Large intestine (tissue), 3 donors: Measurements from ENCODE around the gene MSS51. TPM values are rescaled to one million over a fixed set of nuclear protein-coding genes. Genes with fewer than 3 reads are reported as not detected.
A peak's percentile ranks its signal among the peaks of the same experiment; 100 is the strongest.

Source experiments
- DNase-seq, 2 donors: peaks; one replicate each; pipeline versions ENCODE4 v3.0.0 to v3.0.0-alpha.2; 2013
- H3K27ac ChIP-seq: one replicate; pipeline ENCODE4 v1.5.1; 2013; ENCODE audit warnings: low read length
- H3K27me3 ChIP-seq: 2 replicates; pipeline ENCODE4 v1.6.1; 2013; ENCODE audit warnings: low read length; ENCODE audit not compliant: control insufficient read depth, insufficient read depth
- H3K36me3 ChIP-seq: 2 replicates; pipeline ENCODE4 v1.6.1; 2013; ENCODE audit warnings: low read length; ENCODE audit not compliant: control insufficient read depth, insufficient read depth
- H3K4me1 ChIP-seq: one replicate; pipeline ENCODE4 v1.6.1; 2013; ENCODE audit warnings: low read length; ENCODE audit not compliant: control insufficient read depth, insufficient read depth
- H3K4me3 ChIP-seq: one replicate; pipeline ENCODE4 v1.5.1; 2013; ENCODE audit warnings: low read length
- H3K9me3 ChIP-seq: one replicate; pipeline ENCODE4 v1.6.1; 2013; ENCODE audit warnings: mild to moderate bottlenecking, low read depth, low read length, moderate library complexity; ENCODE audit not compliant: control insufficient read depth
- WGBS: methylation state at CpG from one replicate; pipeline ENCODE4 v1.1.5; 2013; ENCODE audit warnings: low lambda C conversion rate; ENCODE audit not compliant: insufficient coverage; 5-methylcytosine and 5-hydroxymethylcytosine counted together
- polyA plus RNA-seq: library from polyadenylated mRNA; unstranded; fragments of 120-200 nt; gene quantifications from one replicate; pipeline ENCODE4 v1.2.1, GENCODE V29; 2013

The MSS51 gene
- polyA plus RNA-seq, 1 donor: 3.6 TPM

- DNase-seq: no peak
- Histone ChIP-seq H3K27me3 (no peaks in the 10 kb centered on the region), H3K4me1 (no peaks in the 10 kb centered on the region), H3K9me3 (peaks cover 3% of the 10 kb centered on the region), H3K4me3 (no peak overlapping the region), H3K27ac (no peak overlapping the region), H3K36me3 (no peaks in the 10 kb centered on the region)
- WGBS: 83% methylated on average over 1 of the region's 3 CpGs
These were observed 16.8 kb downstream of the MSS51 start for GRCh38 chr10:73416571-73416970.

GRCh38 chr10:73414230-73414945 lies 19.0 kb downstream of the MSS51 start:
- H3K9me3 ChIP-seq: peaks cover 3% of the 10 kb centered on the region
- peak; percentile 13 to 38 for DNase-seq
- no peaks in the 10 kb centered on the region for H3K27me3 ChIP-seq
- H3K27ac ChIP-seq: peak overlapping the region; percentile 12
- no peaks in the 10 kb centered on the region for H3K4me1 ChIP-seq
- no peaks in the 10 kb centered on the region for H3K36me3 ChIP-seq
- no CpG with 5 or more reads among the region's 17 CpGs for WGBS
- H3K4me3 ChIP-seq: peak overlapping the region; percentile 95

DNA sequence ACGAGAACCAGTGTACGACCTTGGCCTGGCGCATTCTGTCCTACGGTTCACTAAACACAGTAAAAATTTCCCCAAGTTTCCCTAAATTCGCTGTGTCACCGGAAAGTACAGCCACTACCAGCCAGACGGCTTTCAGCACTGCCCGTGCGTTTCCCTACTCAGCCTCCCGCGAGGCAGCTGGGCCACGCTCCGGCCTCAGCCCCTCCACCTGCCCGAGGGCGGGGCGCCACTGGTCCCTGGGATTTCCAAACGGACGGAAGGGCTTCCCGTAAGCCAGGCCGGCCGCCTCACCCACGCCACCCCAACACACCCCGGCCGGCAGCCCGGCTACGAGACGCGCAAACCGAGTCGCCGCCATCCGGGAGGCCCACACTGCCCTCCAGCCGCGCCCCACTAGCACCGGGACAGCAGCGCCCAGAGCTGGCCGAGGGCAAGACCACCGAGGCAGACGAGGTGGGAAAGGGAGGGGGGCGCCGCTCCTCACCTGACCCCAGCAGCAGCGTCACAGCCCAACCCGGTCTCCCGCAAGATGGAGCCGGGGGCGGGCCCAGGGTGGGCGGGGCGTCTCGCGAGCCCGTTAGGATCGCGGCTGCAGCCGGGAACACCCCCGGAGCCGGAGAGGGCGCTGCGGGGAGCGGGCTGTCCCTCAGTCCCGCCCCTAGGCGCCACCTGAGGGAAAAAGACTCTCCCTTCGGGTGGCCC lies 19.7 kb downstream of the MSS51 start, which contains the start of gene ANXA7:
Gene ANXA7 (minus strand): TSS at position 531 of the 702 bp plus-strand sequence. CDS start 13,202 bp downstream, outside the sequence.
- Histone ChIP-seq H3K4me3 (peak within 1 kb of the TSS; percentile 95), H3K27ac (peak within 1 kb of the TSS; percentile 99), H3K4me1 (no peaks in the 10 kb centered on the region), H3K27me3 (no peaks in the 10 kb centered on the region), H3K36me3 (no peaks in the 10 kb centered on the region), H3K9me3 (peaks cover 3% of the 10 kb centered on the region)
- peak; percentile 90 to 94 for DNase-seq
- no CpG with 5 or more reads among the region's 62 CpGs for WGBS

- H3K9me3 ChIP-seq: peaks cover 3% of the 10 kb centered on the region
- H3K27me3 ChIP-seq: no peaks in the 10 kb centered on the region
- peak overlapping the region; percentile 95 for H3K4me3 ChIP-seq
- DNase-seq: peak; percentile 56 to 86
- H3K4me1 ChIP-seq: no peaks in the 10 kb centered on the region
- H3K36me3 ChIP-seq: no peaks in the 10 kb centered on the region
- WGBS: no CpG with 5 or more reads among the region's 9 CpGs
- peak overlapping the region; percentile 99 for H3K27ac ChIP-seq
These were observed 20.2 kb downstream of the MSS51 start for GRCh38 chr10:73413108-73413527.

- Histone ChIP-seq H3K36me3 (peaks cover 6% of the 10 kb centered on the region), H3K4me3 (no peak overlapping the region), H3K9me3 (peaks cover 3% of the 10 kb centered on the region), H3K27ac (no peak overlapping the region), H3K4me1 (no peaks in the 10 kb centered on the region), H3K27me3 (no peaks in the 10 kb centered on the region)
- no CpG with 5 or more reads among the region's 1 CpG for WGBS
- DNase-seq: no peak
These were observed 22.5 kb downstream of the MSS51 start for GRCh38 chr10:73410897-73411296.

DNA sequence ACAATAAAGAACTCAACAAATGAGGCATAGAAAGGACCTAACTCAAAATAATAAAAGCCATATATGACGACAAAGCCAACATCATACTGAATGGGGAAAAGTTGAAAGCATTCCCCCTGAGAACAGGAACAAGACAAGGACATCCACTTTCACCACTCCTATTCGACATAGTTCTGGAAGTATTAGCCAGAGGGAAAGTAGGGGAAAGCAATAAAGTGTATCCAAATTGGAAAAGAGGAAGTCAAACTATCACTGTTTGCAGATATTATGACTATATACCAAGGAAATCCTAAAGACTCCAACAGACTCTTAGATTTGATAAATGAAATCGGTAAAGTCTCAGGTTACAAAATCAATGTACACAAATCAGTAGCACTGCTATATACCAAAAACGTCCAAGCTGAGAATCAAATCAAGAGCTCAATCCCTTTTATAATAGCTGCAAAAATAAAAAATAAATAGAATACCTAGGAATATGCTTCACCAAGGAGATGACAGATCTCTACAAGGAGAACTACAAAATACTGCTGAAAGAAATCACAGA lies 24.3 kb downstream of the MSS51 start:
- peaks cover 6% of the 10 kb centered on the region for H3K36me3 ChIP-seq
- H3K27ac ChIP-seq: no peak overlapping the region
- WGBS: 50% methylated on average over 1 of the region's 4 CpGs
- H3K4me3 ChIP-seq: no peak overlapping the region
- no peak for DNase-seq
- no peaks in the 10 kb centered on the region for H3K27me3 ChIP-seq
- H3K9me3 ChIP-seq: peaks cover 3% of the 10 kb centered on the region
- no peaks in the 10 kb centered on the region for H3K4me1 ChIP-seq

DNA sequence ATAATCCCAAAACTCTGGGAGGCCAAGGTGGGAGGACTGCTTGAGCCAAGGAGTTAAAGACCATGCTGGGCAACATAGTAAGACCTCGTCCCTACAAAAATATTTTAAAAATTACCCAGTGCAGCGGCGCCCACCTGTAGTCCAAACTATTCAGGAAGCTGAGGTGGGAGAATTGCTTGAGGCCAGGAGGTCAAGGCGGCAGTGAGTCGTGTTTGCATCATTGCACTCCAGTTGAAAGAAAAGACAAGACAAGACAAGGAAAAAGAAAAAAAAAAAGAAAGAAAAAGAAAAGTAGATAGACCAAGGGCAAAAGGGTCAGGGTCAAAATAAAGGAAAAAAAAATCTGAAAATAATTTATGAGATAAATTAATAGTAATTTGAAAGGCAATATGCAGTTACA lies 25.3 kb downstream of the MSS51 start:
- Histone ChIP-seq H3K36me3 (peaks cover 8% of the 10 kb centered on the region), H3K4me3 (no peak overlapping the region), H3K9me3 (no peaks in the 10 kb centered on the region), H3K27ac (no peak overlapping the region), H3K27me3 (no peaks in the 10 kb centered on the region), H3K4me1 (no peaks in the 10 kb centered on the region)
- no peak for DNase-seq
- 82% methylated on average over 2 of the region's 5 CpGs for WGBS

DNA sequence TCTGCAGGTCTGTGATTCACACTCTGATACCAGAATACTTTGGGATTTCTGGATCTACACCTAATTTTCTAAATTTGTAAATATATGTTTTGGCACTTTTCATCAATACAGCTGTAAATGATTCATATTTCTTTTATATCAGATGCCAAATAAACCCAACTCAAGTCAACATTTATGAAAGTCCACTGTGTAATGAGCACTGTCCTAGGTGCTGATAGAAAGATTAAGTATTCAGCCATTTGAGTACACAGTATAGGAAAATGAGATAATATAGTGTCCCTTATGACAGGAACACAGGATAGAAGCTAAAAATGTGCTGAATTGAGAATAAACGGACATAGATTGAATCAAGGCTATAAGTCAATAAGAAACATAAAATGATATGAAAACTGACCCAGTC lies 25.9 kb downstream of the MSS51 start:
- Histone ChIP-seq H3K27ac (no peak overlapping the region), H3K9me3 (no peaks in the 10 kb centered on the region), H3K27me3 (no peaks in the 10 kb centered on the region), H3K4me3 (no peak overlapping the region), H3K36me3 (peaks cover 8% of the 10 kb centered on the region), H3K4me1 (no peaks in the 10 kb centered on the region)
- no peak for DNase-seq
- 88% methylated on average over 1 of the region's 1 CpG for WGBS

DNA sequence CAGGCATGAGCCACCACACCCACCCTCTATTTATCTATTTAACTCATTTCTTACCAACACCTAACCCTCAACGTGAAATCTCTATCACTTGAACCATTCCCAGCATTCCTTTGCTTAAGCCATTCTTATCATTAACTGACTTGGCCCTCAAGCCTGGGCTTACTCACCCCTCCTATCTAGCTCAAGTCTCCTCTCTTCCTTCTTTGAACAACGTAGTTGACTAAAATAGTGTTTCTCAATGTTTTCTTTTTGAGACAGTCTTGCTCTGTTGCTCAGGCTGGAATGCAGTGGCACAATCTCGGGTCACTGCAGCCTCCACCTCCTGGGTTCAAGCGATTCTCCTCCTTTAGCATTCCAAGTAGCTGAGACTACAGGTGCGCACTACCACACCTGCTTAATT lies 26.5 kb downstream of the MSS51 start:
- 60% methylated on average over 1 of the region's 5 CpGs for WGBS
- Histone ChIP-seq H3K36me3 (peaks cover 8% of the 10 kb centered on the region), H3K27ac (no peak overlapping the region), H3K27me3 (no peaks in the 10 kb centered on the region), H3K4me1 (no peaks in the 10 kb centered on the region), H3K4me3 (no peak overlapping the region), H3K9me3 (peaks cover 3% of the 10 kb centered on the region)
- DNase-seq: no peak

GRCh38 chr10:73405556-73405955 lies 27.8 kb downstream of the MSS51 start:
- no peak for DNase-seq
- H3K9me3 ChIP-seq: peaks cover 3% of the 10 kb centered on the region
- peaks cover 9% of the 10 kb centered on the region for H3K36me3 ChIP-seq
- no peaks in the 10 kb centered on the region for H3K4me1 ChIP-seq
- H3K4me3 ChIP-seq: no peak overlapping the region
- WGBS: no CpG with 5 or more reads among the region's 3 CpGs
- no peak overlapping the region for H3K27ac ChIP-seq
- H3K27me3 ChIP-seq: no peaks in the 10 kb centered on the region
